Tibial nerve (tissue), 4 donors: ENCODE measurements around the gene MSN.

ENCODE experiments used
- CTCF ChIP-seq, 5 experiments: fragments of 200-600 bp in 3 of 5; fragments of 450-650 bp in 2 of 5; sonication (generic) in 3 of 5; IDR thresholded peaks; one replicate each; pipeline ENCODE4 v1.5.1; 2016 to 2019; ENCODE audit warnings: antibody characterized with exemption in 5 of 5, mild to moderate bottlenecking in 3 of 5, moderate library complexity in 2 of 5
- EP300 ChIP-seq, 2 donors: sonication (generic); formaldehyde crosslinking; IDR thresholded peaks; one replicate each; pipeline ENCODE4 v1.6.1; 2017; ENCODE audit warnings: antibody characterized with exemption in 2 of 2, mild to moderate bottlenecking in 1 of 2

- TF ChIP-seq EP300 (IDR thresholded peaks at IDR 0.05) (no peak), CTCF (IDR thresholded peaks at IDR 0.05) (no peak)
Measured at GRCh38 chrX:65781845-65782244, 114.4 kb downstream of the MSN start.
